Ishikawa (cell line): ENCODE measurements around the gene RAI14.

Source experiments
- CEBPB ChIP-seq: IDR thresholded peaks from 2 replicates; pipeline ENCODE4 v1.6.1; 2012
- CREB1 ChIP-seq: IDR thresholded peaks from 2 replicates; pipeline ENCODE4 v1.6.1; 2012; ENCODE audit warnings: low read depth
- EP300 ChIP-seq: IDR thresholded peaks from 2 replicates; pipeline ENCODE4 v1.6.1; 2012; ENCODE audit warnings: borderline replicate concordance
- FOXM1 ChIP-seq: IDR thresholded peaks from 2 replicates; pipeline ENCODE4 v1.6.1; 2012; ENCODE audit warnings: low read depth, borderline replicate concordance
- RAD21 ChIP-seq: IDR thresholded peaks from 2 replicates; pipeline ENCODE4 v1.6.1; 2012; ENCODE audit warnings: low read depth
- TCF12 ChIP-seq: IDR thresholded peaks from 2 replicates; pipeline ENCODE4 v1.6.1; 2012; ENCODE audit warnings: low read depth
- TEAD4 ChIP-seq: IDR thresholded peaks from 2 replicates; pipeline ENCODE4 v1.6.1; 2012
- YY1 ChIP-seq: IDR thresholded peaks from 2 replicates; pipeline ENCODE4 v1.6.1; 2012; ENCODE audit warnings: low read depth
- TF ChIP-seq, protein P1 (sequence below): IDR thresholded peaks from 2 replicates; pipeline ENCODE4 v1.6.1; 2012; ENCODE audit warnings: low read depth, mild to moderate bottlenecking
- TF ChIP-seq, protein P2 (sequence below): IDR thresholded peaks from 2 replicates; pipeline ENCODE4 v1.6.1; 2012
- TF ChIP-seq, protein P3 (sequence below): IDR thresholded peaks from 2 replicates; pipeline ENCODE4 v1.6.1; 2012

DNA sequence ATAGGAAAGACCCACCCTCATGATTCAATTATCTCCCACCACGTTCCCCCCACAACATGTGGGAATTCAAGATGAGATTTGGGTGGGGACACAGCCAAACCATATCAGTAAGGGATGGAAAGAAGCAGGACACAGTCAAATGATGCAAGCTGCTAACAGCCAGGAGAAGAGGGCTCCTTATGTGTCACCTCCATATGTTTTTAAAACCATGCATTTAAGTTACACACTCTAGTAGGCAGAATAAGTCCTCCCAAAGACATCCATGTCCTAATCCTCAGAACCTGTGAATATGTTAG, 178.6 kb downstream of the RAI14 start:
- TF ChIP-seq EP300 (no peak), YY1 (no peak), RAD21 (no peak), FOXM1 (no peak), CREB1 (no peak), CEBPB (no peak), TCF12 (no peak), TEAD4 (no peak)
- TF ChIP-seq, protein P1, sequence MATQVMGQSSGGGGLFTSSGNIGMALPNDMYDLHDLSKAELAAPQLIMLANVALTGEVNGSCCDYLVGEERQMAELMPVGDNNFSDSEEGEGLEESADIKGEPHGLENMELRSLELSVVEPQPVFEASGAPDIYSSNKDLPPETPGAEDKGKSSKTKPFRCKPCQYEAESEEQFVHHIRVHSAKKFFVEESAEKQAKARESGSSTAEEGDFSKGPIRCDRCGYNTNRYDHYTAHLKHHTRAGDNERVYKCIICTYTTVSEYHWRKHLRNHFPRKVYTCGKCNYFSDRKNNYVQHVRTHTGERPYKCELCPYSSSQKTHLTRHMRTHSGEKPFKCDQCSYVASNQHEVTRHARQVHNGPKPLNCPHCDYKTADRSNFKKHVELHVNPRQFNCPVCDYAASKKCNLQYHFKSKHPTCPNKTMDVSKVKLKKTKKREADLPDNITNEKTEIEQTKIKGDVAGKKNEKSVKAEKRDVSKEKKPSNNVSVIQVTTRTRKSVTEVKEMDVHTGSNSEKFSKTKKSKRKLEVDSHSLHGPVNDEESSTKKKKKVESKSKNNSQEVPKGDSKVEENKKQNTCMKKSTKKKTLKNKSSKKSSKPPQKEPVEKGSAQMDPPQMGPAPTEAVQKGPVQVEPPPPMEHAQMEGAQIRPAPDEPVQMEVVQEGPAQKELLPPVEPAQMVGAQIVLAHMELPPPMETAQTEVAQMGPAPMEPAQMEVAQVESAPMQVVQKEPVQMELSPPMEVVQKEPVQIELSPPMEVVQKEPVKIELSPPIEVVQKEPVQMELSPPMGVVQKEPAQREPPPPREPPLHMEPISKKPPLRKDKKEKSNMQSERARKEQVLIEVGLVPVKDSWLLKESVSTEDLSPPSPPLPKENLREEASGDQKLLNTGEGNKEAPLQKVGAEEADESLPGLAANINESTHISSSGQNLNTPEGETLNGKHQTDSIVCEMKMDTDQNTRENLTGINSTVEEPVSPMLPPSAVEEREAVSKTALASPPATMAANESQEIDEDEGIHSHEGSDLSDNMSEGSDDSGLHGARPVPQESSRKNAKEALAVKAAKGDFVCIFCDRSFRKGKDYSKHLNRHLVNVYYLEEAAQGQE: no peak
- TF ChIP-seq, protein P2, sequence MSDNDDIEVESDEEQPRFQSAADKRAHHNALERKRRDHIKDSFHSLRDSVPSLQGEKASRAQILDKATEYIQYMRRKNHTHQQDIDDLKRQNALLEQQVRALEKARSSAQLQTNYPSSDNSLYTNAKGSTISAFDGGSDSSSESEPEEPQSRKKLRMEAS: no peak
- TF ChIP-seq, protein P3, sequence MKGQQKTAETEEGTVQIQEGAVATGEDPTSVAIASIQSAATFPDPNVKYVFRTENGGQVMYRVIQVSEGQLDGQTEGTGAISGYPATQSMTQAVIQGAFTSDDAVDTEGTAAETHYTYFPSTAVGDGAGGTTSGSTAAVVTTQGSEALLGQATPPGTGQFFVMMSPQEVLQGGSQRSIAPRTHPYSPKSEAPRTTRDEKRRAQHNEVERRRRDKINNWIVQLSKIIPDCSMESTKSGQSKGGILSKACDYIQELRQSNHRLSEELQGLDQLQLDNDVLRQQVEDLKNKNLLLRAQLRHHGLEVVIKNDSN: no peak
